Uterus (tissue), 2 donors: ENCODE measurements around the gene ZNF174.

Source experiments
- CTCF ChIP-seq, 4 experiments: fragments of 200-600 bp in 2 of 4; fragments of 450-650 bp in 2 of 4; sonication (generic) in 2 of 4; IDR thresholded peaks; one replicate each; pipeline ENCODE4 v1.5.1; 2016 to 2019; ENCODE audit warnings: antibody characterized with exemption in 4 of 4, mild to moderate bottlenecking in 2 of 4, moderate library complexity in 1 of 4
- POLR2A ChIP-seq, 2 donors: fragments of 450-650 bp; IDR thresholded peaks; one replicate each; pipeline ENCODE4 v1.6.1; 2016; ENCODE audit warnings: antibody characterized with exemption in 2 of 2, mild to moderate bottlenecking in 1 of 2, moderate library complexity in 1 of 2

GRCh38 chr16:3408561-3409197, 7.7 kb downstream of the ZNF174 start:
- no peak for TF ChIP-seq CTCF (IDR thresholded peaks at IDR 0.05)
- no peak for TF ChIP-seq POLR2A (IDR thresholded peaks at IDR 0.05)
